Liver (tissue), 3 donors: ENCODE data around the gene RAP1GAP2.

ENCODE experiments used
- EGR1 ChIP-seq, 2 donors: IDR thresholded peaks; 2 replicates each; pipeline ENCODE4 v1.6.1; 2016 to 2018; ENCODE audit warnings: antibody characterized with exemption in 2 of 2, low read depth in 2 of 2
- GABPA ChIP-seq, 2 donors: IDR thresholded peaks in 1 of 2; conservative IDR thresholded peaks in 1 of 2; 2 replicates each; pipeline ENCODE4 v1.6.1; 2016; ENCODE audit warnings: antibody characterized with exemption in 2 of 2, mild to moderate bottlenecking in 1 of 2, moderate library complexity in 1 of 2
- REST ChIP-seq: IDR thresholded peaks from 2 replicates; pipeline ENCODE4 v1.6.1; 2016; ENCODE audit warnings: antibody characterized with exemption, mild to moderate bottlenecking
- RXRA ChIP-seq, 2 donors: IDR thresholded peaks; 2 replicates each; pipeline ENCODE4 v1.6.1; 2017 to 2018; ENCODE audit warnings: antibody characterized with exemption in 2 of 2, mild to moderate bottlenecking in 1 of 2
- SP1 ChIP-seq: IDR thresholded peaks from 2 replicates; pipeline ENCODE4 v1.6.1; 2018; ENCODE audit warnings: antibody characterized with exemption, mild to moderate bottlenecking
- TAF1 ChIP-seq: conservative IDR thresholded peaks from 2 replicates; pipeline ENCODE4 v1.6.1; 2016; ENCODE audit warnings: antibody characterized with exemption, mild to moderate bottlenecking
- YY1 ChIP-seq: IDR thresholded peaks from 2 replicates; pipeline ENCODE4 v1.6.1; 2016; ENCODE audit warnings: antibody characterized with exemption, mild to moderate bottlenecking
- TF ChIP-seq, protein P1 (sequence below): fragments of 150-350 bp; IDR thresholded peaks from 2 replicates; pipeline ENCODE4 v1.5.1; 2017; ENCODE audit warnings: improper control_type of control experiment, low read depth, low read length; ENCODE audit not compliant: missing input control
- TF ChIP-seq, protein P2 (sequence below): IDR thresholded peaks from 2 replicates; pipeline ENCODE4 v1.6.1; 2016; ENCODE audit warnings: antibody characterized with exemption
- donor health status: healthy.
- donor health status: healthy.

- TF ChIP-seq, protein P1, sequence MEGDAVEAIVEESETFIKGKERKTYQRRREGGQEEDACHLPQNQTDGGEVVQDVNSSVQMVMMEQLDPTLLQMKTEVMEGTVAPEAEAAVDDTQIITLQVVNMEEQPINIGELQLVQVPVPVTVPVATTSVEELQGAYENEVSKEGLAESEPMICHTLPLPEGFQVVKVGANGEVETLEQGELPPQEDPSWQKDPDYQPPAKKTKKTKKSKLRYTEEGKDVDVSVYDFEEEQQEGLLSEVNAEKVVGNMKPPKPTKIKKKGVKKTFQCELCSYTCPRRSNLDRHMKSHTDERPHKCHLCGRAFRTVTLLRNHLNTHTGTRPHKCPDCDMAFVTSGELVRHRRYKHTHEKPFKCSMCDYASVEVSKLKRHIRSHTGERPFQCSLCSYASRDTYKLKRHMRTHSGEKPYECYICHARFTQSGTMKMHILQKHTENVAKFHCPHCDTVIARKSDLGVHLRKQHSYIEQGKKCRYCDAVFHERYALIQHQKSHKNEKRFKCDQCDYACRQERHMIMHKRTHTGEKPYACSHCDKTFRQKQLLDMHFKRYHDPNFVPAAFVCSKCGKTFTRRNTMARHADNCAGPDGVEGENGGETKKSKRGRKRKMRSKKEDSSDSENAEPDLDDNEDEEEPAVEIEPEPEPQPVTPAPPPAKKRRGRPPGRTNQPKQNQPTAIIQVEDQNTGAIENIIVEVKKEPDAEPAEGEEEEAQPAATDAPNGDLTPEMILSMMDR, result no peak
- TF ChIP-seq REST (no peak), GABPA (IDR thresholded peaks at IDR 0.05 in 1 of 2, conservative IDR thresholded peaks at IDR 0.05 in 1 of 2) (no peak), EGR1 (IDR thresholded peaks at IDR 0.05; ENCODE audit: low read depth in 2 of 2) (no peak), RXRA (IDR thresholded peaks at IDR 0.05) (no peak), YY1 (no peak), SP1 (no peak), TAF1 (no peak)
- TF ChIP-seq, protein P2, sequence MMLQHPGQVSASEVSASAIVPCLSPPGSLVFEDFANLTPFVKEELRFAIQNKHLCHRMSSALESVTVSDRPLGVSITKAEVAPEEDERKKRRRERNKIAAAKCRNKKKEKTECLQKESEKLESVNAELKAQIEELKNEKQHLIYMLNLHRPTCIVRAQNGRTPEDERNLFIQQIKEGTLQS, result no peak
Observed at GRCh38 chr17:2904135-2904534, 107.9 kb downstream of the RAP1GAP2 start.
